ENCODE measurements around the gene TRIM43B. TPM values are rescaled to one million over a fixed set of nuclear protein-coding genes. Genes with fewer than 3 reads are reported as not detected.
"Not testable (repeated sequence)": the region's sequence is repeated elsewhere in the genome, so short reads cannot be mapped to it uniquely, and the experiment has no call there.

TRIM43B gene
- total RNA-seq, 1 donor from 2014 or later, result not detected

DNA sequence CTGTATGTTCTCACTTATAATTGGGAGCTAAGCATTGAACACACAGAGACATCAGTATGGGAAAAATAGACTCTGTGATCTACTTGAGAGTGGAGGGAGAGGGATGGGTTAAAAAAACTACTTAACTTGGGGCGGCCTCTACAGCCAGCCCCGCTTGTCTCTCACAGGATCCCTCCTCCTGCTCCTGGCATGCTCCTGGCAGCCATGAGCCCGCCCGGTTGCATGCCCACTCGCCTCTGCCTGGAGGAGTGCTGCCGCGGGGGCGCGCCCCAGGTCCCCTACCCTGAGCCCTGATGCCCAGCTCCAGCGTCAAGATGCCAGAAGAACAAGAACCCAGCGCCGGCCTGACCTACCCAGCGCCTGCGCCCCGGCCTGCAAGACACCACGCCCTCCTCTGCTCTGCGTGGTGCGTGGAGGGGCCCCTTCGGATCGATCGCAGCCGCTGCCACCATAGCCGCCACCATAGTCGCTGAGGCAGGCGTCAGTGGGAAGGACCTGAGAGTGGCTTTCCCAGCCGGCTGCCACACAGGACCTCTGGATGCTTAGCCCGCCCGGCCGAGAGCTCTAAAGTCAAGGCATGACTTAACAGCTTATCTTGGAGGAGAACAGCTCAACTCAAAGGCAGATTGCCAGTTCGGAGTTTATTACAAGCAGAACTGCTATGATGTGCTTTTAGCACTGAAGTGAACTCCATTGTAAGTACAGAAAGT lies 49.2 kb downstream of the TRIM43B start:
- not testable (repeated sequence) for H3K36me3 Mint-ChIP-seq (ENCODE audit: unreplicated experiment); H3K27me3 Mint-ChIP-seq (ENCODE audit: unreplicated experiment); H3K4me1 Mint-ChIP-seq (ENCODE audit: unreplicated experiment); DNase-seq (ENCODE audit: extremely low spot score, unreplicated experiment); H3K4me3 Mint-ChIP-seq (ENCODE audit: unreplicated experiment); H3K9me3 Mint-ChIP-seq (ENCODE audit: unreplicated experiment); H3K27ac Mint-ChIP-seq (ENCODE audit: unreplicated experiment)

DNA sequence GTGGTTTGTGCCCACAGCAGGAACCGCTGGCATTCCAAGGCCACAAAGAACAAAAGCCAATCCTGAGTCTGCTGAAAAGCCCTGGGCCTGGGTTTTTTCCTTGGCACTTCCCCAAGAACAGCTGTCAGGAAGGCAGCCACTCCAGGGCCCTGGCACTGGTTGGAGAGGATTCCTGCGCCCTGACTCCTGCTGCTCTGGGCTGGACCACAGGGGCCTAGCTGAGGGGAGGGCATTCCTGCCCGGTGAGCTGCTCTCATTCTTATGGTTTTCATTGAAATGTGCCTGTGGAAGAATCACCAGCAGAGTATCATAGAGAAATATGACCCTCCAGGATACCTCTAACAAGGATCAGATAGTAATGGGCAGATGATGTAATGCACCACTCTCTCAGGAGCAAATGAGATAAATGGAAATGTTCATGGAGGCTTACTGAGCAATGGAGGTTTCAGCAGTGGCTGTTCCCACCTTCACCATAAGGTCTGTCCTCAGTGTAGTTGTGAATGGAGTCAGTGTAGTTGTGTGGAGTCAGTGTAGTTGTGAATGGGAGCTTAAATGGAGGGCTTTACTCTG lies 50.0 kb downstream of the TRIM43B start:
- H3K4me3 Mint-ChIP-seq (ENCODE audit: unreplicated experiment); H3K27ac Mint-ChIP-seq (ENCODE audit: unreplicated experiment); H3K36me3 Mint-ChIP-seq (ENCODE audit: unreplicated experiment); H3K27me3 Mint-ChIP-seq (ENCODE audit: unreplicated experiment); H3K4me1 Mint-ChIP-seq (ENCODE audit: unreplicated experiment); H3K9me3 Mint-ChIP-seq (ENCODE audit: unreplicated experiment): not testable (repeated sequence)
- DNase-seq (ENCODE audit: extremely low spot score, unreplicated experiment), result peak; percentile 91

DNA sequence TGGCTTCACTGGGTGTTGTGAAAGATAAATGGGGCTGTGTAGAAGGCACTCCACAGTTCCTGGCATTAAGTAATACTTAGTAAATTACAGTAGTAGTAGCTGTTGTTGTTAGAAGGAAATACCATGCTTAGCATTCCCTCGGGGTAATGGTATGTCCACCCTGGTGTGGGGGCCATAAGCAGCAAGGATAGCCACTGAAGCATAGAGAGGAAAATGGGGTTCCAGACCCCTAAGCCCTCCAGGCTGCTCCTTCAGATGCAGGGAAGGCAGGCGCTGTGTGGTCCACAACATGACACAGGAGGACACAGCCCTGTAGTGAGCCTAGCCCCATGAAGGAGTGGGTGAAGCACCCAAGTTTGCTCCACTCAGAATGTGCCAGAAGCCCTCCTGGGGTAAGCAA lies 50.6 kb downstream of the TRIM43B start:
- not testable (repeated sequence) for H3K36me3 Mint-ChIP-seq (ENCODE audit: unreplicated experiment); H3K4me1 Mint-ChIP-seq (ENCODE audit: unreplicated experiment); DNase-seq (ENCODE audit: extremely low spot score, unreplicated experiment); H3K27me3 Mint-ChIP-seq (ENCODE audit: unreplicated experiment); H3K9me3 Mint-ChIP-seq (ENCODE audit: unreplicated experiment); H3K27ac Mint-ChIP-seq (ENCODE audit: unreplicated experiment); H3K4me3 Mint-ChIP-seq (ENCODE audit: unreplicated experiment)

DNA sequence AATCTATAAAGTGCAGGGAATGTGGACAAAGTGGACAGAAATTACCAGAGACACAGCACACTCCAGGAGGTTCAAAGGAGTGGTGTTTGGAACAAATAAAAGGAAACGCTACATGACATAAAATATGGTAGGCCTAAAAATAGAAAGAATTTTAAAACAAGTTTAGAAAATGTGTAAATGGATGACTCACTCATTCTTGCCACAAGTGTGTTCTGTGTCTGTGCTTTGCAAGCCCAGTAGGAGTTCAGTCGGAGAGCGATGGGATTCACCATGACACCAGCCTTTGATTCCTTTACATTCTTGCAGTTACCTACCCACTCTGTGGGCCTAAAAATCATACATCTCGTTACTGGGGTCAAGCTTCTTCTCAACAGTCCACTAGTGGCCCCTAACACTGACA lies 51.2 kb downstream of the TRIM43B start:
- H3K27ac Mint-ChIP-seq (ENCODE audit: unreplicated experiment); H3K36me3 Mint-ChIP-seq (ENCODE audit: unreplicated experiment); H3K4me3 Mint-ChIP-seq (ENCODE audit: unreplicated experiment); H3K4me1 Mint-ChIP-seq (ENCODE audit: unreplicated experiment); DNase-seq (ENCODE audit: extremely low spot score, unreplicated experiment); H3K9me3 Mint-ChIP-seq (ENCODE audit: unreplicated experiment); H3K27me3 Mint-ChIP-seq (ENCODE audit: unreplicated experiment): not testable (repeated sequence)

DNA sequence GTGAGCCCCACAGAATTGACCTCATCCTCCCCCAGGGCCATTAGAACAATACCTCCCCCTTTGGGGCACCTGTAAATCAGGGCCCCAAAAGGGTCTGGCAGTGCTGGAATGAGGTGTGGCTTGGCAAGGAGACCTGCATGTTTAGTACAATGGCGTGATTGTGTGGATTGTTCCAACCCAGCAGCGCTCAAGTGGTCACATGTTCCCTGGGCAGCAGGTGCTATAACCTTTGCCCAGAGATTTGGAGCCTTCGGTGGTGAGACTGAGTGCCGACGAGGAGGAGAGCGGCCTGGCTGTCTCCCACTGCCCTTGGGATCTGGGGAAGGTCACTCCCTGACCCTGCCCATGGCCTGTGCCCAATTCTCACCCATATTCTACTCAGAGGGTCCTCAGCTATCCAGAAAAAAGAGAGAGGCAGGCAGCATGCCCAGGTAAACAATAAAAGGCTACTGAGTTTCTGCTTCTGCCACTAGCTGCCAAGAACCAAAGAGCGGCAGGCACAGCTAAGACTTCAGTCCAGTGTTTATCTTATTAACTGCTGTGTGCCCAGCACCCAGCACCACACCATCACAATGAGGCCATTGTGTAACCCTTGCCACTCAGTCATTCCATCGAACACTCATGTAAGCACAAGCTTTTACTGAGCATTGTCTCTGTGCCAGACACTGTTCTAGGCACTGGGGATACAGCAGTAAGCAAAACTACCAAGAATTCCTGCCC lies 54.6 kb downstream of the TRIM43B start:
- H3K4me1 Mint-ChIP-seq (ENCODE audit: unreplicated experiment), result not testable (repeated sequence)

DNA sequence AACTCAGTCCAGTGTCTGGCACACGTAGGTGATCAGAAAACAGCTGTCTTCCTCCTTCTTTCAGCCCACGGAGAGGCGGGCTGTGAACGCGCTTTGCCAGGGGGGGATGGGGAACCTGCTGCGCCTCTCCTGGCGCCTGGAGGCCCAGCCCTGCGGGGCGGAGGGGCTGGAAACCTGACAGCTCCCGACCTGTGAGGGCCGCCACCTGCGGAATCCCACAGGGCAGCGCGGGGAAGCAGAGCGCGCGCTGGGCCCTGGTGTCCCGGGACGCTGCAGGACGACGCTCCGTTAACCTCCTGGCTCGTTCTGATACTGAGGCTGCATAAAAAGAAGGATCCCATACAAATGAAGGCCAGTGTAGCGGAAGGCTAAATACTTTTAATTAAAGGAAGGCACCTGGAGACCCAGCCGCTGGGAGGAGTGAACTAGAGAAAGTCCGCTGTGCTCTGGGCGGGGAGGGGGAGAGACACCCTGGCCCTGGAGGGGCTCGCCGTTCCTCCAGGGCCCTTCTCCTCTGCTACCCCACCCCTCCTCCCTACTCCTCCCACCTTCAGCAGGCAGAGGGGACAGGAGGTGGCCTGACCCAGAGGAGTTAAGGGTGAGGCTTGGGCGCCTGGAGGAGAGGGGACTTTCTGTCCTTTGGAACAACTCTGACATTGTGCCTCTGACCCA lies 57.2 kb downstream of the TRIM43B start:
- not testable (repeated sequence) for H3K27ac Mint-ChIP-seq (ENCODE audit: unreplicated experiment); H3K36me3 Mint-ChIP-seq (ENCODE audit: unreplicated experiment); H3K4me1 Mint-ChIP-seq (ENCODE audit: unreplicated experiment); DNase-seq (ENCODE audit: extremely low spot score, unreplicated experiment); H3K9me3 Mint-ChIP-seq (ENCODE audit: unreplicated experiment); H3K4me3 Mint-ChIP-seq (ENCODE audit: unreplicated experiment); H3K27me3 Mint-ChIP-seq (ENCODE audit: unreplicated experiment)

More for the DNA sequence above, 54.6 kb downstream of the TRIM43B start:
- H3K4me3 Mint-ChIP-seq (ENCODE audit: unreplicated experiment); DNase-seq (ENCODE audit: extremely low spot score, unreplicated experiment); H3K27me3 Mint-ChIP-seq (ENCODE audit: unreplicated experiment); H3K27ac Mint-ChIP-seq (ENCODE audit: unreplicated experiment); H3K36me3 Mint-ChIP-seq (ENCODE audit: unreplicated experiment); H3K9me3 Mint-ChIP-seq (ENCODE audit: unreplicated experiment): not testable (repeated sequence)

Other genes with a start within 250 kb of the TRIM43B start
- gene PROM2, start 210.3 kb downstream of the TRIM43B start, total RNA-seq, result 1.3 and 1.6 TPM in 2 replicates
- gene KCNIP3, start 187.4 kb downstream of the TRIM43B start, total RNA-seq, result 0.57 and 1.4 TPM in 2 replicates
- 40.3 and 40.4 TPM in 2 replicates for gene FAHD2A, start 82.0 kb downstream of the TRIM43B start, total RNA-seq
- gene TRIM43, start 107.2 kb upstream of the TRIM43B start, total RNA-seq, result not detected in 2 replicates